Superior temporal gyrus (tissue), 1 donor: ENCODE measurements around the gene ZDHHC17.

ENCODE experiments used
- DNase-seq: peaks from one replicate; pipeline ENCODE4 v3.0.0-alpha.2; 2016; ENCODE audit errors: extremely low spot score

The ZDHHC17 gene

GRCh38 chr12:76813972-76814371 is 50.1 kb downstream of the ZDHHC17 start:
- DNase-seq, result no peak

- DNase-seq, result peak; percentile 55
These were observed 57.1 kb downstream of the ZDHHC17 start for GRCh38 chr12:76820888-76821482.

- no peak for DNase-seq
These were observed 66.5 kb downstream of the ZDHHC17 start for GRCh38 chr12:76830436-76830835.

- DNase-seq, result no peak
These were observed 72.7 kb downstream of the ZDHHC17 start for GRCh38 chr12:76836633-76837032.

GRCh38 chr12:76847260-76847659 is 83.3 kb downstream of the ZDHHC17 start:
- DNase-seq, result no peak

- peak; percentile 35 for DNase-seq
These were observed 84.2 kb downstream of the ZDHHC17 start for GRCh38 chr12:76848132-76848531.

GRCh38 chr12:76852106-76852505 is 88.2 kb downstream of the ZDHHC17 start:
- DNase-seq, result no peak

- no peak for DNase-seq
These were observed 91.4 kb downstream of the ZDHHC17 start for GRCh38 chr12:76855271-76855670.

GRCh38 chr12:76856018-76856644 is 92.2 kb downstream of the ZDHHC17 start:
- DNase-seq, result no peak

GRCh38 chr12:76859611-76860010 is 95.7 kb downstream of the ZDHHC17 start:
- DNase-seq, result no peak

GRCh38 chr12:76860256-76860655 is 96.3 kb downstream of the ZDHHC17 start:
- no peak for DNase-seq

GRCh38 chr12:76863005-76863670 is 99.2 kb downstream of the ZDHHC17 start:
- DNase-seq, result no peak

GRCh38 chr12:76863837-76864236 is 99.9 kb downstream of the ZDHHC17 start:
- DNase-seq, result no peak

GRCh38 chr12:76864791-76865400 is 101.0 kb downstream of the ZDHHC17 start:
- no peak for DNase-seq

- DNase-seq, result no peak
These were observed 102.2 kb downstream of the ZDHHC17 start for GRCh38 chr12:76866151-76866567.

GRCh38 chr12:76866726-76867125 is 102.8 kb downstream of the ZDHHC17 start:
- no peak for DNase-seq

GRCh38 chr12:76871082-76871481 is 107.2 kb downstream of the ZDHHC17 start:
- DNase-seq, result no peak

GRCh38 chr12:76871742-76872141 is 107.8 kb downstream of the ZDHHC17 start:
- no peak for DNase-seq

- DNase-seq, result no peak
These were observed 108.5 kb downstream of the ZDHHC17 start for GRCh38 chr12:76872415-76872814.

- DNase-seq, result no peak
These were observed 110.1 kb downstream of the ZDHHC17 start for GRCh38 chr12:76874027-76874426.

GRCh38 chr12:76874491-76875190 is 110.7 kb downstream of the ZDHHC17 start:
- DNase-seq, result no peak

- no peak for DNase-seq
These were observed 112.8 kb downstream of the ZDHHC17 start for GRCh38 chr12:76876696-76877229.
